ENCODE results near the gene WIPF2. TPM values are rescaled to one million over a fixed set of nuclear protein-coding genes. Genes with fewer than 3 reads are reported as not detected.
A peak's percentile ranks its signal among the peaks of the same experiment; 100 is the strongest.

Gene WIPF2
- total and polyA plus RNA-seq, 5 donors from 2014 or later, result 8.0 to 40.7 (median 9.6) TPM

DNA sequence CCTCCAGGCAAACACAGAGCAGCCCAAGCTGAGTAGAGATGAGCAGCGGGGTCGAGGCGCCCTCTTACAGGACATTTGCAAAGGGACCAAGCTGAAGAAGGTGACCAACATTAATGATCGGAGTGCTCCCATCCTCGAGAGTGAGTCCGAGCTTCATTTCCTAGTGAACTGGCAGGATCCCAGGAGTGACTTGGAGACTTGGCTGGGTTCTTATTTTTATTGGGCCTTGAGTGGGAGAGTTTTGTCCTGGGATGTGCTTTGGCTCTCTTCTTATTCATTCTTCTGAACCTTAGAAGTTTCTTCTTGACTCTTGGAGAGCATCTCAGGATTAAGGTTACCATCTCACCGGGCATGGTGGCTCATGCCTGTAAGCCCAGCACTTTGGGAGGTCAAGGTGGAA, 41.4 kb downstream of the WIPF2 start:
- H3K27ac ChIP-seq (ENCODE audit: insufficient read depth, low read length, poor library complexity, severe bottlenecking), result no peak overlapping the region
- no peak overlapping the region for H3K4me3 Mint-ChIP-seq
- no peaks in the 10 kb centered on the region for H3K9me3 ChIP-seq (ENCODE audit: control insufficient read depth in 2 of 2, low read length in 2 of 2)
- peaks cover 4 to 12% (median 7%) of the 10 kb centered on the region in 4 donors for H3K4me1 Mint-ChIP-seq
- H3K36me3 Mint-ChIP-seq, result peaks cover 42% of the 10 kb centered on the region
- peaks cover 71% of the 10 kb centered on the region for H3K36me3 ChIP-seq (ENCODE audit: control insufficient read depth, insufficient read depth, low read length)
- H3K27me3 ChIP-seq (ENCODE audit: control insufficient read depth, insufficient read depth, low read length), result no peaks in the 10 kb centered on the region
- H3K27ac Mint-ChIP-seq, result no peak overlapping the region
- no peaks in the 10 kb centered on the region for H3K4me1 ChIP-seq (ENCODE audit: control insufficient read depth, insufficient read depth, low read length, poor library complexity, severe bottlenecking)
- no peaks in the 10 kb centered on the region for H3K9me3 Mint-ChIP-seq
- no peaks in the 10 kb centered on the region for H3K27me3 Mint-ChIP-seq
- no peak overlapping the region for H3K4me3 ChIP-seq (ENCODE audit: low read depth, low read length)
- DNase-seq (no peak), ATAC-seq (ENCODE audit: low read depth in 2 of 2) (no peak)

DNA sequence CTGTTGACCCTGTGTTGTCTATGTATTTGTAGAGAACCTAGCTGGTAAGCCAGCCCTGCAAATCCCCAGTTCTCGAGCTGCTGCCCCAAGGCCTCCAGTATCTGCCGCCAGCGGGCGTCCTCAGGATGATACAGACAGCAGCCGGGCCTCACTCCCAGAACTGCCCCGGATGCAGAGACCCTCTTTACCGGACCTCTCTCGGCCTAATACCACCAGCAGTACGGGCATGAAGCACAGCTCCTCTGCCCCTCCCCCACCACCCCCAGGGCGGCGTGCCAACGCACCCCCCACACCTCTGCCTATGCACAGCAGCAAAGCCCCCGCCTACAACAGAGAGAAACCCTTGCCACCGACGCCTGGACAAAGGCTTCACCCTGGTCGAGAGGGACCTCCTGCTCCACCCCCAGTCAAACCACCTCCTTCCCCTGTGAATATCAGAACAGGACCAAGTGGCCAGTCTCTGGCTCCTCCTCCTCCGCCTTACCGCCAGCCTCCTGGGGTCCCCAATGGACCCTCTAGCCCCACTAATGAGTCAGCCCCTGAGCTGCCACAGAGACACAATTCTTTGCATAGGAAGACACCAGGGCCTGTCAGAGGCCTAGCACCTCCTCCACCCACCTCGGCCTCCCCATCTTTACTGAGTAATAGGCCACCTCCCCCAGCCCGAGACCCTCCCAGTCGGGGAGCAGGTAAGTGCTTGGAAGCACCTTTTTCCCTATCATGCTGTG, 45.5 kb downstream of the WIPF2 start:
- peaks cover 0 to 5% (median 4%) of the 10 kb centered on the region in 4 donors for H3K4me1 Mint-ChIP-seq
- no peak for DNase-seq
- Histone ChIP-seq H3K9me3 (ENCODE audit: control insufficient read depth in 2 of 2, low read length in 2 of 2) (no peaks in the 10 kb centered on the region), H3K36me3 (ENCODE audit: control insufficient read depth, insufficient read depth, low read length) (peaks cover 67% of the 10 kb centered on the region), H3K27ac (ENCODE audit: insufficient read depth, low read length, poor library complexity, severe bottlenecking) (no peak overlapping the region), H3K4me3 (ENCODE audit: low read depth, low read length) (no peak overlapping the region), H3K4me1 (ENCODE audit: control insufficient read depth, insufficient read depth, low read length, poor library complexity, severe bottlenecking) (no peaks in the 10 kb centered on the region), H3K27me3 (ENCODE audit: control insufficient read depth, insufficient read depth, low read length) (no peaks in the 10 kb centered on the region)
- H3K36me3 Mint-ChIP-seq, result peaks cover 25% of the 10 kb centered on the region
- no peak overlapping the region for H3K4me3 Mint-ChIP-seq
- no peaks in the 10 kb centered on the region for H3K27me3 Mint-ChIP-seq
- H3K9me3 Mint-ChIP-seq, result no peaks in the 10 kb centered on the region
- no peak for ATAC-seq (ENCODE audit: low read depth in 2 of 2)
- no peak overlapping the region for H3K27ac Mint-ChIP-seq

DNA sequence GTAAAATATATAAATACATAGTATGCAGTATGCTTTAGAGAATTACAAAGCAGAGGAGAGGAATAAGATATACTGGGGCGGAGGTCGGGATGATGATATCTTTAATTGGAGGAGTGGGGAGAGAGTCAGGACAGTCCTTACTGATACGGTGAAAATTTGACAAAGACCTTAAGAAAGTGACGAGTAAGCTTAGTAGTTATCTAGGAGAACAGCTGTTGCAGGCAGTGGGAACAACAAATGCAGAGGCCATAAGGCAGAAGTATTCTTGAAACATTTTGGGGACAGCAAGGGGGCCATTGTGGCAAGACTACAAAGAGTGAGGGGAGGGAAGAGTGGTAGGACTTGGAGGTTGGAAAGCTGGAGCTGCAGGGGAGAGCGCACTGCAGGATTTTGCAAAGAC, 46.2 kb downstream of the WIPF2 start:
- no peaks in the 10 kb centered on the region for H3K27me3 Mint-ChIP-seq
- no peak overlapping the region for H3K4me3 Mint-ChIP-seq
- no peak for ATAC-seq (ENCODE audit: low read depth in 2 of 2)
- Histone ChIP-seq H3K36me3 (ENCODE audit: control insufficient read depth, insufficient read depth, low read length) (peaks cover 64% of the 10 kb centered on the region), H3K4me1 (ENCODE audit: control insufficient read depth, insufficient read depth, low read length, poor library complexity, severe bottlenecking) (no peaks in the 10 kb centered on the region), H3K9me3 (ENCODE audit: control insufficient read depth in 2 of 2, low read length in 2 of 2) (no peaks in the 10 kb centered on the region), H3K4me3 (ENCODE audit: low read depth, low read length) (no peak overlapping the region), H3K27me3 (ENCODE audit: control insufficient read depth, insufficient read depth, low read length) (no peaks in the 10 kb centered on the region), H3K27ac (ENCODE audit: insufficient read depth, low read length, poor library complexity, severe bottlenecking) (no peak overlapping the region)
- H3K27ac Mint-ChIP-seq, result no peak overlapping the region
- no peaks in the 10 kb centered on the region for H3K9me3 Mint-ChIP-seq
- peaks cover 24% of the 10 kb centered on the region for H3K36me3 Mint-ChIP-seq
- DNase-seq, result no peak
- H3K4me1 Mint-ChIP-seq, result peaks cover 0 to 5% (median 4%) of the 10 kb centered on the region in 4 donors

DNA sequence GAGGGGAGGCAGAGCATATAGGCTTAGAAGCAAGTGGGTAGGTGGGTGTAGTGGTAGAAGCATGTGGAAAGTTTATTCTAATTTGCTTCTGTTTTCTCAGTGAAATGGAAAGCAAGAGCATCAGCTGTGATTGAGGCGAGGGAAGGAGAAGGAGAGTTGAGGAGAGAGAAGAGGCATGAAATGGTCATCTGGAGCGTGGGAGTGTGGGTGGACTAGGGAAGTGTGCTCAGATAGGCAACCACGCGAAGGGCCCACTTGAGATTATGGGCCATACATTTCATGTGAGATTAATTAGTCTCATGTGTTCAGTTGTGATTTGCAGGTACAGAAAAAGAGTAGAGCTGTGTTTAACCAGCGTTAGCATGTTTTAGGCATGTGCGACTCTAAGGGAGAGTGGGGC, 47.8 kb downstream of the WIPF2 start:
- peaks cover 20% of the 10 kb centered on the region for H3K36me3 Mint-ChIP-seq
- no peaks in the 10 kb centered on the region for H3K27me3 Mint-ChIP-seq
- H3K27ac ChIP-seq (ENCODE audit: insufficient read depth, low read length, poor library complexity, severe bottlenecking), result no peak overlapping the region
- H3K9me3 ChIP-seq (ENCODE audit: control insufficient read depth in 2 of 2, low read length in 2 of 2), result no peaks in the 10 kb centered on the region
- peaks cover 64% of the 10 kb centered on the region for H3K36me3 ChIP-seq (ENCODE audit: control insufficient read depth, insufficient read depth, low read length)
- no peak overlapping the region for H3K27ac Mint-ChIP-seq
- no peaks in the 10 kb centered on the region for H3K9me3 Mint-ChIP-seq
- peaks cover 0 to 7% (median 4%) of the 10 kb centered on the region in 4 donors for H3K4me1 Mint-ChIP-seq
- DNase-seq, result no peak
- no peak overlapping the region for H3K4me3 Mint-ChIP-seq
- H3K27me3 ChIP-seq (ENCODE audit: control insufficient read depth, insufficient read depth, low read length), result no peaks in the 10 kb centered on the region
- ATAC-seq (ENCODE audit: low read depth in 2 of 2), result no peak
- H3K4me3 ChIP-seq (ENCODE audit: low read depth, low read length), result no peak overlapping the region
- no peaks in the 10 kb centered on the region for H3K4me1 ChIP-seq (ENCODE audit: control insufficient read depth, insufficient read depth, low read length, poor library complexity, severe bottlenecking)

DNA sequence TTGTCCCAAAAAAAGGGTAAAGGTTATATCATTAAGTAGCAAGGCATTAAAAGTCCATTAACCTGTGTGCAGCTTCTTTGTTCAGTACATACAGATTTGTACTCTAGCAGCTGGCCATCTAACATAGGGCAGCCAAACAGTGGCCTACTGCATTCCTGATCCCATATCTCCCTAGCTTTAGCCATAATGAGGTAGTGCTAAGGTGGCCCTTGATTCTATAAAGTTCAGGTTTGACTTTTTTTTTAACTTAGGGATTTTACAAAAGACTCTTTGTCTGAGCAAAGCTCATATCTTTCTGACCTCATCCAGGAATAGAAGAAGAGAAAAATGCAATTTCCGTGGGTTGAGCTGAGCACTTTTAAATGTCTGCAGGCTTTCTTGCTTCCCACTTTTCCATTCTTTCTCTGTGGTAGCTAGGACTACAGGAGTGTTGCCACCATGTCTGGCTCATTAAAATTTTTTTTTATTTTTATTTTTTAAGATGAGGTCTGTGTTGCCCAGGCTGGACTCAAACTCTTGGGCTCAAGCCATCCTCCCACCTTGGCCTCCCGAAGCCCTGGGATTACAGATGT, 49.1 kb downstream of the WIPF2 start:
- Mint-ChIP-seq H3K27ac (no peak overlapping the region), H3K4me1 (peaks cover 0 to 2% (median 0%) of the 10 kb centered on the region in 4 donors)

DNA sequence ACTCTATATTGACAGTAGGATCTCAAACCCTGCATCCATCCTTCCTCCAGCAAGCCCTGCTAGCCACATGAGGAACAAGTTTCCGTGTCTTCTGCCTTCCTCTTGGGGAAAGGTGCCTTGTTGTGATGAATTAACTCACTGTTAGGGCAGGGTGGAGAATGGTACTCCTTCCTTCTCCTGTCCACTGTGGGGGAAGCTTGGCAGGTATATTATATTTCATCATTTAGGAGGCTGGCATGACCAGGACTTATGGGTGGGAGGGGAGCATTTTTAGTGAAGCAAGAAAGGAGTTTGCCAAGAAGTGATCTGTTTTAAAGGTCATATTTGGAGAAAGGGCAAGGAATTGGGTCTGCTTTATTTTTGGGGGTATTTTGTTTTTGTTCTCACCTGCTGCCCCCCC, 59.3 kb downstream of the WIPF2 start:
- H3K36me3 ChIP-seq (ENCODE audit: control insufficient read depth, insufficient read depth, low read length), result peaks cover 75% of the 10 kb centered on the region
- Mint-ChIP-seq H3K9me3 (no peaks in the 10 kb centered on the region), H3K27me3 (no peaks in the 10 kb centered on the region), H3K4me3 (no peak overlapping the region), H3K36me3 (peaks cover 41% of the 10 kb centered on the region), H3K27ac (no peak overlapping the region), H3K4me1 (peaks cover 0 to 4% (median 3%) of the 10 kb centered on the region in 4 donors)
- H3K27me3 ChIP-seq (ENCODE audit: control insufficient read depth, insufficient read depth, low read length), result no peaks in the 10 kb centered on the region
- DNase-seq (no peak), ATAC-seq (ENCODE audit: low read depth in 2 of 2) (no peak)
- no peak overlapping the region for H3K27ac ChIP-seq (ENCODE audit: insufficient read depth, low read length, poor library complexity, severe bottlenecking)
- no peaks in the 10 kb centered on the region for H3K9me3 ChIP-seq (ENCODE audit: control insufficient read depth in 2 of 2, low read length in 2 of 2)
- H3K4me1 ChIP-seq (ENCODE audit: control insufficient read depth, insufficient read depth, low read length, poor library complexity, severe bottlenecking), result peaks cover 3% of the 10 kb centered on the region
- H3K4me3 ChIP-seq (ENCODE audit: low read depth, low read length), result no peak overlapping the region

More for the DNA sequence above, 49.1 kb downstream of the WIPF2 start:
- ATAC-seq (ENCODE audit: low read depth in 2 of 2), result no peak
- H3K36me3 ChIP-seq (ENCODE audit: control insufficient read depth, insufficient read depth, low read length), result peaks cover 63% of the 10 kb centered on the region
- Mint-ChIP-seq H3K27me3 (no peaks in the 10 kb centered on the region), H3K9me3 (no peaks in the 10 kb centered on the region), H3K36me3 (peaks cover 13% of the 10 kb centered on the region), H3K4me3 (no peak overlapping the region)
- H3K27me3 ChIP-seq (ENCODE audit: control insufficient read depth, insufficient read depth, low read length), result no peaks in the 10 kb centered on the region
- H3K4me3 ChIP-seq (ENCODE audit: low read depth, low read length), result no peak overlapping the region
- DNase-seq, result no peak
- no peak overlapping the region for H3K27ac ChIP-seq (ENCODE audit: insufficient read depth, low read length, poor library complexity, severe bottlenecking)
- H3K9me3 ChIP-seq (ENCODE audit: control insufficient read depth in 2 of 2, low read length in 2 of 2), result no peaks in the 10 kb centered on the region
- H3K4me1 ChIP-seq (ENCODE audit: control insufficient read depth, insufficient read depth, low read length, poor library complexity, severe bottlenecking), result no peaks in the 10 kb centered on the region

DNA sequence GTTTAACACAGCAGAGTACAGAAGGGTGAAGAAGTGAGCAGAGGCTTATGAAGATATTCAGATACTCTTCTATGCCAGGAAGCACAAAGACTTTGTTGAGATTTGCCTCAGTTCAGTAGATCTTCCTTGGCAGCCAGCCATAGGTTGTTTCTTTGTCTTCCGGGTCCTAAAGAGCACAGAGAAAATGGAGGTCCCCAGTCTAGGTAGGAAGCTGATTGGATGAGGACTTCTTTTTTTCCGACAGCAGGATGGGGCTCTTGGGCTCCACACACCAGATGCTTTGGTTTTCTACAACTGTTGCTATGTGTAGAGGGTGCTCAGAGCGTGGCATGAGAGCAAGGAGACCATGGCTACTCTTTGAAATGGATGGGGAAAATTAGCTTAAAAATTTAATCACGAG, 60.3 kb downstream of the WIPF2 start:
- H3K9me3 Mint-ChIP-seq, result no peaks in the 10 kb centered on the region
- no peaks in the 10 kb centered on the region for H3K27me3 Mint-ChIP-seq
- Histone ChIP-seq H3K27ac (ENCODE audit: insufficient read depth, low read length, poor library complexity, severe bottlenecking) (no peak overlapping the region), H3K9me3 (ENCODE audit: control insufficient read depth in 2 of 2, low read length in 2 of 2) (no peaks in the 10 kb centered on the region), H3K4me3 (ENCODE audit: low read depth, low read length) (no peak overlapping the region), H3K27me3 (ENCODE audit: control insufficient read depth, insufficient read depth, low read length) (no peaks in the 10 kb centered on the region), H3K4me1 (ENCODE audit: control insufficient read depth, insufficient read depth, low read length, poor library complexity, severe bottlenecking) (peaks cover 8% of the 10 kb centered on the region), H3K36me3 (ENCODE audit: control insufficient read depth, insufficient read depth, low read length) (peaks cover 65% of the 10 kb centered on the region)
- ATAC-seq (ENCODE audit: low read depth in 2 of 2) (no peak), DNase-seq (no peak)
- H3K4me3 Mint-ChIP-seq, result no peak overlapping the region
- peak overlapping the region in 1 of 3 donors; percentile 29 for H3K27ac Mint-ChIP-seq
- H3K36me3 Mint-ChIP-seq, result peaks cover 41% of the 10 kb centered on the region
- H3K4me1 Mint-ChIP-seq, result peaks cover 0 to 12% (median 9%) of the 10 kb centered on the region in 4 donors

DNA sequence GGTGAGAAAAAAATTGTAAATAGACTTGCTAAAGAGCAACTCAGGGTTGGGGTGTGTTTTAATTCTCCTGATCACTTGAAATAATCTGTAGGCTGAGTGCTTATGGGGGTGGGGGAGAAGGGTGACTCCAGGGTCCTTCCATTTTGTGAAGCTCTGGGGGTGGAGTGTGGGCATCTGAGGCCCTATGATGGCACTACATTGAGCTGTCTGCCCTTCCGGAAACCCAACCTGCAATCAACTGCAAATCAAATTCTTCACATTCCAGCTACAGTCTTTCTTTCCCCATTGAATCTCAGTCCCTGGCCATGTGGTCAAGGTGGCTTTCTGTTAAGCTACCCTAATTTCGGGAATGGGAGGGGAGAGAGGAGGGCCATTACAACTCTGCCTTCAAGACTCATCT, 62.6 kb downstream of the WIPF2 start:
- ATAC-seq (ENCODE audit: low read depth in 2 of 2), result no peak
- Histone ChIP-seq H3K4me3 (ENCODE audit: low read depth, low read length) (no peak overlapping the region), H3K27ac (ENCODE audit: insufficient read depth, low read length, poor library complexity, severe bottlenecking) (no peak overlapping the region), H3K36me3 (ENCODE audit: control insufficient read depth, insufficient read depth, low read length) (peaks cover 48% of the 10 kb centered on the region), H3K9me3 (ENCODE audit: control insufficient read depth in 2 of 2, low read length in 2 of 2) (no peaks in the 10 kb centered on the region), H3K4me1 (ENCODE audit: control insufficient read depth, insufficient read depth, low read length, poor library complexity, severe bottlenecking) (peaks cover 8% of the 10 kb centered on the region), H3K27me3 (ENCODE audit: control insufficient read depth, insufficient read depth, low read length) (no peaks in the 10 kb centered on the region)
- Mint-ChIP-seq H3K9me3 (no peaks in the 10 kb centered on the region), H3K27ac (peak overlapping the region; percentile 15 to 80 (median 44)), H3K4me1 (peaks cover 0 to 12% (median 10%) of the 10 kb centered on the region in 4 donors), H3K36me3 (peaks cover 35% of the 10 kb centered on the region), H3K4me3 (no peak overlapping the region), H3K27me3 (no peaks in the 10 kb centered on the region)
- DNase-seq, result no peak
